ENCODE results near the gene CBLC. TPM values are rescaled to one million over a fixed set of nuclear protein-coding genes. Genes with fewer than 3 reads are reported as not detected.

The CBLC gene
- polyA plus RNA-seq, 10 donors, result 0.15 to 2.8 (median 0.86) TPM; not detected in 6

- DNase-seq, result no peak
These were observed 31.6 kb upstream of the CBLC start for GRCh38 chr19:44745887-44746600.

- no peak for DNase-seq
These were observed 31.1 kb upstream of the CBLC start for GRCh38 chr19:44746616-44746945.

GRCh38 chr19:44746946-44747738, 30.5 kb upstream of the CBLC start:
- peak; percentile 93 to 96 (median 96) for DNase-seq

GRCh38 chr19:44747739-44748425, 29.8 kb upstream of the CBLC start:
- peak in 2 of 3 donors; percentile 69 to 91 for DNase-seq

- peak; percentile 55 to 60 (median 56) for DNase-seq
These were observed 29.1 kb upstream of the CBLC start, which contains the start of gene BCL3 for GRCh38 chr19:44748426-44749254. Gene BCL3 (plus strand): TSS chr19:44748708. CDS start chr19:44748791, 83 bp downstream.

GRCh38 chr19:44749292-44749691, 28.4 kb upstream of the CBLC start:
- DNase-seq, result no peak

GRCh38 chr19:44749994-44750393, 27.7 kb upstream of the CBLC start:
- DNase-seq, result no peak

- no peak for DNase-seq
These were observed 25.4 kb upstream of the CBLC start for GRCh38 chr19:44752123-44752815.

GRCh38 chr19:44752816-44753625, 24.7 kb upstream of the CBLC start:
- peak; percentile 84 to 92 (median 91) for DNase-seq

GRCh38 chr19:44753626-44753931, 24.1 kb upstream of the CBLC start:
- DNase-seq, result no peak

GRCh38 chr19:44753932-44754749, 23.5 kb upstream of the CBLC start:
- peak; percentile 69 to 83 (median 74) for DNase-seq

GRCh38 chr19:44754750-44755080, 23.0 kb upstream of the CBLC start:
- DNase-seq, result no peak

- no peak for DNase-seq
These were observed 22.5 kb upstream of the CBLC start for GRCh38 chr19:44755219-44755618.

- DNase-seq, result no peak
These were observed 21.6 kb upstream of the CBLC start for GRCh38 chr19:44756089-44756562.

GRCh38 chr19:44757057-44757734, 20.5 kb upstream of the CBLC start:
- peak; percentile 58 to 88 (median 61) for DNase-seq

GRCh38 chr19:44757735-44758505, 19.8 kb upstream of the CBLC start:
- DNase-seq, result peak; percentile 60 to 93 (median 81)

GRCh38 chr19:44758596-44758995, 19.1 kb upstream of the CBLC start:
- DNase-seq, result no peak

All from muscle of back (tissue), 11 donors.